GM21526 (cell line): ENCODE data around the gene NUDT8.
A peak's percentile ranks its signal among the peaks of the same experiment; 100 is the strongest.
"Not testable (repeated sequence)": the region's sequence is repeated elsewhere in the genome, so short reads cannot be mapped to it uniquely, and the experiment has no call there.

Source experiments
- ATAC-seq: cut with Tn5 transposase; IDR thresholded peaks from one replicate; pipeline ENCODE4 v1.9.1; 2021; ENCODE audit warnings: moderate library complexity; ENCODE audit not compliant: unreplicated experiment, low FRiP score

Gene NUDT8

GRCh38 chr11:67630228-67630942 lies 648 bp upstream of the NUDT8 start:
- peak; percentile 47 for ATAC-seq

GRCh38 chr11:67628710-67629385 lies 889 bp downstream of the NUDT8 start:
- no peak for ATAC-seq

GRCh38 chr11:67627812-67628624 lies 1.7 kb downstream of the NUDT8 start:
- no peak for ATAC-seq

- ATAC-seq, result no peak
These were observed 2.3 kb downstream of the NUDT8 start for GRCh38 chr11:67627441-67627811.

GRCh38 chr11:67626970-67627369 lies 2.8 kb downstream of the NUDT8 start:
- no peak for ATAC-seq

- not testable (repeated sequence) for ATAC-seq
These were observed 3.5 kb downstream of the NUDT8 start for GRCh38 chr11:67626131-67626833.

GRCh38 chr11:67623795-67624194 lies 5.9 kb downstream of the NUDT8 start:
- ATAC-seq, result not testable (repeated sequence)

- ATAC-seq, result not testable (repeated sequence)
These were observed 6.8 kb downstream of the NUDT8 start for GRCh38 chr11:67622905-67623304.

- not testable (repeated sequence) for ATAC-seq
These were observed 7.8 kb downstream of the NUDT8 start for GRCh38 chr11:67621928-67622327.

GRCh38 chr11:67620621-67621020 lies 9.1 kb downstream of the NUDT8 start:
- not testable (repeated sequence) for ATAC-seq

GRCh38 chr11:67619683-67620618 lies 9.8 kb downstream of the NUDT8 start:
- not testable (repeated sequence) for ATAC-seq

- ATAC-seq, result not testable (repeated sequence)
These were observed 10.7 kb downstream of the NUDT8 start for GRCh38 chr11:67618901-67619659.

GRCh38 chr11:67617243-67617953 lies 12.3 kb downstream of the NUDT8 start:
- no peak for ATAC-seq

- ATAC-seq, result no peak
These were observed 13.1 kb downstream of the NUDT8 start for GRCh38 chr11:67616431-67617242.

GRCh38 chr11:67615728-67616430 lies 13.9 kb downstream of the NUDT8 start:
- no peak for ATAC-seq

GRCh38 chr11:67614730-67615714 lies 14.7 kb downstream of the NUDT8 start:
- no peak for ATAC-seq
